Stimulated activated CD4-positive, alpha-beta T cell treated with anti-CD3 and anti-CD28 coated beads, TNF-alpha, amount 100 ng/mL, for 48 hours (primary cell): ENCODE data around the gene TMCC3.
A peak's percentile ranks its signal among the peaks of the same experiment; 100 is the strongest.

Source experiments
- DNase-seq, 3 donors: peaks; one replicate each; pipeline ENCODE4 v3.0.0-alpha.2; 2020; ENCODE audit warnings: low read depth in 3 of 3

TMCC3 gene

GRCh38 chr12:94674051-94674451, 23.7 kb upstream of the TMCC3 start:
- DNase-seq = no peak

- DNase-seq = no peak
These were observed 23.1 kb upstream of the TMCC3 start for GRCh38 chr12:94673496-94673895.

- no peak for DNase-seq
These were observed 21.6 kb upstream of the TMCC3 start for GRCh38 chr12:94671917-94672316.

GRCh38 chr12:94670898-94671297, 20.5 kb upstream of the TMCC3 start:
- no peak for DNase-seq

- no peak for DNase-seq
These were observed 19.7 kb upstream of the TMCC3 start for GRCh38 chr12:94670075-94670474.

- no peak for DNase-seq
These were observed 16.7 kb upstream of the TMCC3 start for GRCh38 chr12:94667031-94667540.

- DNase-seq = no peak
These were observed 15.8 kb upstream of the TMCC3 start for GRCh38 chr12:94666158-94666557.

- no peak for DNase-seq
These were observed 13.3 kb upstream of the TMCC3 start for GRCh38 chr12:94663702-94664101.

- DNase-seq = no peak
These were observed 12.7 kb upstream of the TMCC3 start for GRCh38 chr12:94663071-94663470.

- no peak for DNase-seq
These were observed 10.1 kb upstream of the TMCC3 start for GRCh38 chr12:94660436-94660835.

- DNase-seq = no peak
These were observed 9.1 kb upstream of the TMCC3 start for GRCh38 chr12:94659346-94659930.

GRCh38 chr12:94658931-94659330, 8.6 kb upstream of the TMCC3 start:
- no peak for DNase-seq

- no peak for DNase-seq
These were observed 6.2 kb upstream of the TMCC3 start for GRCh38 chr12:94656556-94656955.

- DNase-seq = no peak
These were observed 811 bp downstream of the TMCC3 start for GRCh38 chr12:94649349-94650142.

- DNase-seq = no peak
These were observed 1.8 kb downstream of the TMCC3 start for GRCh38 chr12:94648578-94648977.

GRCh38 chr12:94644141-94644979, 6.0 kb downstream of the TMCC3 start:
- no peak for DNase-seq

- DNase-seq = no peak
These were observed 6.8 kb downstream of the TMCC3 start for GRCh38 chr12:94643606-94644005.

GRCh38 chr12:94641283-94641682, 9.1 kb downstream of the TMCC3 start:
- DNase-seq = no peak

GRCh38 chr12:94640134-94640928, 10.0 kb downstream of the TMCC3 start:
- DNase-seq = peak; percentile 30 to 49 (median 49)

- DNase-seq = no peak
These were observed 11.8 kb downstream of the TMCC3 start for GRCh38 chr12:94638521-94638920.

GRCh38 chr12:94637390-94638113, 12.8 kb downstream of the TMCC3 start:
- DNase-seq = no peak
